Lung (tissue), 12 donors: Measurements from ENCODE around the gene TGM1. TPM values are rescaled to one million over a fixed set of nuclear protein-coding genes. Genes with fewer than 3 reads are reported as not detected.

Source experiments
- ATAC-seq: fragments of 200-7000 bp; cut with Tn5 transposase; one replicate; pipeline ENCODE4 v1.9.1; 2020; ENCODE audit warnings: moderate number of reproducible peaks; ENCODE audit not compliant: insufficient read depth, low FRiP score
- DNase-seq, 3 donors: peaks; one replicate each; pipeline ENCODE4 v3.0.0-alpha.2; 2013 to 2017
- H3K27ac ChIP-seq, 2 donors: one replicate each; pipeline ENCODE4 v1.5.1; 2013; ENCODE audit warnings: mild to moderate bottlenecking in 2 of 2, moderate library complexity in 2 of 2, control low read depth in 1 of 2, inconsistent platforms in 1 of 2, low read depth in 1 of 2, low read length in 1 of 2
- H3K27me3 ChIP-seq, 3 donors: one replicate each; pipeline ENCODE4 v1.5.1; 2013; ENCODE audit warnings: low read length in 2 of 3; ENCODE audit not compliant: control insufficient read depth in 3 of 3, insufficient read depth in 3 of 3
- H3K36me3 ChIP-seq, 4 donors: one replicate each; pipeline ENCODE4 v1.5.1; 2013; ENCODE audit warnings: low read length in 4 of 4, mild to moderate bottlenecking in 1 of 4, moderate library complexity in 1 of 4; ENCODE audit not compliant: control insufficient read depth in 4 of 4, insufficient read depth in 4 of 4
- H3K4me1 ChIP-seq, 5 donors: one replicate each; pipeline ENCODE4 v1.5.1; 2013; ENCODE audit warnings: low read length in 5 of 5, mild to moderate bottlenecking in 2 of 5, moderate library complexity in 1 of 5; ENCODE audit not compliant: control insufficient read depth in 5 of 5, insufficient read depth in 5 of 5
- H3K4me3 ChIP-seq: one replicate; pipeline ENCODE4 v1.5.1; 2013; ENCODE audit warnings: mild to moderate bottlenecking, control low read depth, moderate library complexity
- H3K9ac ChIP-seq, 2 donors: one replicate each; pipeline ENCODE4 v1.5.1; 2013; ENCODE audit warnings: low read length in 2 of 2, control low read depth in 1 of 2; ENCODE audit not compliant: insufficient read depth in 1 of 2
- H3K9me3 ChIP-seq, 4 donors: one replicate each; pipeline ENCODE4 v1.5.1; 2013; ENCODE audit warnings: low read length in 3 of 4, mild to moderate bottlenecking in 1 of 4, moderate library complexity in 1 of 4; ENCODE audit not compliant: control insufficient read depth in 4 of 4, insufficient read depth in 3 of 4
- CTCF ChIP-seq: IDR thresholded peaks from 2 replicates; pipeline ENCODE4 v1.5.1; 2012; ENCODE audit warnings: mild to moderate bottlenecking; ENCODE audit errors: control extremely low read depth, extremely low read depth
- WGBS, 2 donors: extraction: QIAGEN DNeasy Blood & Tissue Kit; methylation state at CpG; one replicate each; pipeline ENCODE4 v1.1.7; 2013; 5-methylcytosine and 5-hydroxymethylcytosine counted together
- polyA plus RNA-seq, 2 donors: library from polyadenylated mRNA; stranded (reverse); fragments of 200-250 nt; gene quantifications; one replicate each; pipeline ENCODE4 v1.2.1, GENCODE V29; 2013
- total RNA-seq, 2 donors: library from RNA; depleted of rRNA in 1 of 2; stranded (reverse); fragments of >200 nt in 1 of 2; gene quantifications; one replicate each; pipeline ENCODE4 v1.2.1, GENCODE V29; 2014 to 2021
- donor health status: control.
- donor health status: control.
- donor health status: Bipolar disorder and iron deficiency.
- donor health status: healthy.
- donor health status: DM: yes; HTN: yes; CAD: no.

Gene TGM1
- total and polyA plus RNA-seq, 4 donors, result 1.9 to 11.3 (median 9.3) TPM

GRCh38 chr14:24232121-24232644 is 30.8 kb downstream of the TGM1 start, which contains the start of gene NEDD8:
NEDD8 (minus strand) TSS chr14:24232367; CDS start chr14:24232267, 100 bp downstream.
- DNase-seq (peak; percentile 92 to 96 (median 96)), ATAC-seq (peak; percentile 86)
- Histone ChIP-seq H3K27ac (peak within 1 kb of the TSS; percentile 75 to 96), H3K4me1 (peaks cover 10 to 21% (median 16%) of the 10 kb centered on the region in 5 donors), H3K36me3 (peaks cover 9 to 27% (median 14%) of the 10 kb centered on the region in 4 donors), H3K4me3 (peak within 1 kb of the TSS; percentile 84), H3K9me3 (no peaks in the 10 kb centered on the region), H3K27me3 (no peaks in the 10 kb centered on the region), H3K9ac (peak within 1 kb of the TSS; percentile 69 to 84)
- WGBS, 2 donors, result 0% methylated on average over 30 of the region's 30 CpGs
- TF ChIP-seq CTCF, result no peak

GRCh38 chr14:24231263-24232120 is 31.5 kb downstream of the TGM1 start:
- Histone ChIP-seq H3K27me3 (no peaks in the 10 kb centered on the region), H3K27ac (peak overlapping the region; percentile 75 to 96), H3K4me3 (peak overlapping the region; percentile 84), H3K9ac (peak overlapping the region; percentile 69 to 84), H3K9me3 (no peaks in the 10 kb centered on the region), H3K36me3 (peaks cover 4 to 20% (median 8%) of the 10 kb centered on the region in 4 donors), H3K4me1 (peaks cover 10 to 21% (median 16%) of the 10 kb centered on the region in 5 donors)
- 10 to 11% methylated on average over 23 of the region's 23 CpGs for WGBS, 2 donors
- ATAC-seq (peak; percentile 54), DNase-seq (no peak)
- no peak for TF ChIP-seq CTCF

GRCh38 chr14:24228902-24229301 is 34.1 kb downstream of the TGM1 start:
- WGBS, 2 donors, result 0 to 55% methylated on average over 1 of the region's 1 CpG
- no peaks in the 10 kb centered on the region for H3K9me3 ChIP-seq
- peaks cover 10 to 19% (median 13%) of the 10 kb centered on the region in 5 donors for H3K4me1 ChIP-seq
- no peaks in the 10 kb centered on the region for H3K27me3 ChIP-seq
- H3K27ac ChIP-seq, result no peak overlapping the region
- ATAC-seq, result no peak
- peaks cover 0 to 3% (median 0%) of the 10 kb centered on the region in 4 donors for H3K36me3 ChIP-seq
- no peak overlapping the region for H3K4me3 ChIP-seq
- no peak for TF ChIP-seq CTCF
- no peak overlapping the region for H3K9ac ChIP-seq
- DNase-seq, result no peak
